SH-SY5Y (cell line): ENCODE data around the gene LRRC53.

Source experiments
- GATA2 ChIP-seq: IDR thresholded peaks from 2 replicates; pipeline ENCODE4 v1.6.1; 2011; ENCODE audit warnings: mild to moderate bottlenecking, low read depth, low read length
- GATA3 ChIP-seq: IDR thresholded peaks from 2 replicates; pipeline ENCODE4 v1.6.1; 2011; ENCODE audit warnings: low read depth, mild to moderate bottlenecking, low read length, moderate library complexity

Gene LRRC53

GRCh38 chr1:74512170-74512915, at the start of gene LRRC53:
Gene LRRC53, minus strand, starts transcription at chr1:74512611. Its CDS starts 29,262 bp downstream, at chr1:74483349.
- TF ChIP-seq GATA2 (no peak), GATA3 (no peak)

GRCh38 chr1:74549932-74550331, 37.5 kb upstream of the LRRC53 start:
- TF ChIP-seq GATA3 (no peak), GATA2 (no peak)

GRCh38 chr1:74548961-74549750, 36.7 kb upstream of the LRRC53 start:
- TF ChIP-seq GATA2 (peak; percentile 74), GATA3 (peak; percentile 92)

- TF ChIP-seq GATA3 (no peak), GATA2 (no peak)
Measured at GRCh38 chr1:74545821-74546220, 33.4 kb upstream of the LRRC53 start.

- TF ChIP-seq GATA3 (no peak), GATA2 (no peak)
Measured at GRCh38 chr1:74534241-74534640, 21.8 kb upstream of the LRRC53 start.

- TF ChIP-seq GATA2: no peak
- TF ChIP-seq GATA3: no peak
Measured at GRCh38 chr1:74531796-74532195, 19.4 kb upstream of the LRRC53 start.

GRCh38 chr1:74530892-74531291, 18.5 kb upstream of the LRRC53 start:
- TF ChIP-seq GATA2 (no peak), GATA3 (no peak)

GRCh38 chr1:74528123-74528522, 15.7 kb upstream of the LRRC53 start:
- no peak for TF ChIP-seq GATA3
- no peak for TF ChIP-seq GATA2

GRCh38 chr1:74526708-74527107, 14.3 kb upstream of the LRRC53 start:
- TF ChIP-seq GATA2: no peak
- no peak for TF ChIP-seq GATA3

- TF ChIP-seq GATA3: no peak
- no peak for TF ChIP-seq GATA2
Measured at GRCh38 chr1:74523873-74524480, 11.6 kb upstream of the LRRC53 start.

GRCh38 chr1:74522148-74522547, 9.7 kb upstream of the LRRC53 start:
- TF ChIP-seq GATA2 (no peak), GATA3 (no peak)

GRCh38 chr1:74517599-74518051, 5.2 kb upstream of the LRRC53 start:
- no peak for TF ChIP-seq GATA3
- TF ChIP-seq GATA2: no peak

GRCh38 chr1:74513411-74514300, 1.2 kb upstream of the LRRC53 start:
- TF ChIP-seq GATA3: no peak
- TF ChIP-seq GATA2: no peak

- TF ChIP-seq GATA2 (no peak), GATA3 (no peak)
Measured at GRCh38 chr1:74508449-74508848, 4.0 kb downstream of the LRRC53 start.
